Suprapubic skin (tissue), 4 donors: ENCODE measurements around the gene LMAN1. TPM values are rescaled to one million over a fixed set of nuclear protein-coding genes. Genes with fewer than 3 reads are reported as not detected.

ENCODE experiments used
- DNase-seq, 2 donors: peaks; one replicate each; pipeline ENCODE4 v3.0.0-alpha.2; 2019; ENCODE audit warnings: low spot score in 2 of 2
- H3K27ac ChIP-seq: fragments of 200-600 bp; sonication (generic); one replicate; pipeline ENCODE4 v1.5.1; 2019
- H3K27me3 ChIP-seq: fragments of 200-600 bp; sonication (generic); one replicate; pipeline ENCODE4 v1.5.1; 2019
- H3K36me3 ChIP-seq: fragments of 200-600 bp; sonication (generic); one replicate; pipeline ENCODE4 v1.5.1; 2019
- H3K4me1 ChIP-seq: fragments of 200-600 bp; sonication (generic); one replicate; pipeline ENCODE4 v1.5.1; 2019
- H3K4me3 ChIP-seq: fragments of 200-600 bp; sonication (generic); one replicate; pipeline ENCODE4 v1.5.1; 2019; ENCODE audit warnings: mild to moderate bottlenecking
- H3K9me3 ChIP-seq: fragments of 200-600 bp; sonication (generic); one replicate; pipeline ENCODE4 v1.5.1; 2019
- EP300 ChIP-seq: sonication (generic); formaldehyde crosslinking; IDR thresholded peaks from one replicate; pipeline ENCODE4 v1.6.1; 2017; ENCODE audit warnings: antibody characterized with exemption
- POLR2A ChIP-seq, 2 donors: fragments of 450-650 bp; IDR thresholded peaks; one replicate each; pipeline ENCODE4 v1.6.1; 2017; ENCODE audit warnings: antibody characterized with exemption in 2 of 2, mild to moderate bottlenecking in 2 of 2, moderate library complexity in 2 of 2
- POLR2AphosphoS5 ChIP-seq, 3 donors: sonication (generic); formaldehyde crosslinking; IDR thresholded peaks; one replicate each; pipeline ENCODE4 v1.6.1; 2017; ENCODE audit warnings: antibody characterized with exemption in 3 of 3
- WGBS: methylation state at CpG from one replicate; pipeline ENCODE4 v1.1.5; 2018; 5-methylcytosine and 5-hydroxymethylcytosine counted together
- total RNA-seq, 4 donors: library from RNA; depleted of rRNA; stranded (reverse); fragments of >200 nt; gene quantifications; one replicate each; pipeline ENCODE4 v1.1.0, GENCODE V29; 2016
- TF ChIP-seq, protein P1 (sequence below), 2 donors: fragments of 200-600 bp in 1 of 2; fragments of 450-650 bp in 1 of 2; sonication (generic) in 1 of 2; IDR thresholded peaks; one replicate each; pipeline ENCODE4 v1.5.1; 2016 to 2019; ENCODE audit warnings: antibody characterized with exemption in 2 of 2, mild to moderate bottlenecking in 1 of 2, moderate library complexity in 1 of 2

The LMAN1 gene
- total RNA-seq, 4 donors from 2014 or later = 39.8 to 61.2 (median 47.6) TPM

DNA sequence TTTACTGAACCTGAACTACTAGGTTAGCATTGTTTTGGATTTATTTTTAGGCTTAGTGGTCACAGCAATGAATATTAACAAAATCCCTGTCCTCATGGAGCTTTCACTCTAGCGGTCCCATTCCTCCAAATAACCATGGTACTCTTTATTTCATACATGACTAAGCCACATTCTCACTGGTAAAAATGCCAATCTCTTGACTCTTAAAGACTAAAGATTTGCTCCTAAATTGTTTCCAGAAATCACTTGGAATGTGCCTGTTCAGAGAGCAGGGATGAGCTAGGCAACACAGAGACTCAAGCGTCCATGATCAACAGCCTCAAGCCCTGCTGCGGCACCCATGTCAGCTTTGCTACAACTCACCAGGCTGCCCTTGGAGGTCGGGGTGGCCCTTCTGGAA lies 13.5 kb downstream of the LMAN1 start:
- Histone ChIP-seq H3K27ac (no peak overlapping the region), H3K4me1 (no peaks in the 10 kb centered on the region), H3K36me3 (peaks cover 86% of the 10 kb centered on the region), H3K9me3 (no peaks in the 10 kb centered on the region), H3K27me3 (no peaks in the 10 kb centered on the region), H3K4me3 (no peak overlapping the region)
- WGBS = 88% methylated on average over 4 of the region's 4 CpGs
- TF ChIP-seq, protein P1, sequence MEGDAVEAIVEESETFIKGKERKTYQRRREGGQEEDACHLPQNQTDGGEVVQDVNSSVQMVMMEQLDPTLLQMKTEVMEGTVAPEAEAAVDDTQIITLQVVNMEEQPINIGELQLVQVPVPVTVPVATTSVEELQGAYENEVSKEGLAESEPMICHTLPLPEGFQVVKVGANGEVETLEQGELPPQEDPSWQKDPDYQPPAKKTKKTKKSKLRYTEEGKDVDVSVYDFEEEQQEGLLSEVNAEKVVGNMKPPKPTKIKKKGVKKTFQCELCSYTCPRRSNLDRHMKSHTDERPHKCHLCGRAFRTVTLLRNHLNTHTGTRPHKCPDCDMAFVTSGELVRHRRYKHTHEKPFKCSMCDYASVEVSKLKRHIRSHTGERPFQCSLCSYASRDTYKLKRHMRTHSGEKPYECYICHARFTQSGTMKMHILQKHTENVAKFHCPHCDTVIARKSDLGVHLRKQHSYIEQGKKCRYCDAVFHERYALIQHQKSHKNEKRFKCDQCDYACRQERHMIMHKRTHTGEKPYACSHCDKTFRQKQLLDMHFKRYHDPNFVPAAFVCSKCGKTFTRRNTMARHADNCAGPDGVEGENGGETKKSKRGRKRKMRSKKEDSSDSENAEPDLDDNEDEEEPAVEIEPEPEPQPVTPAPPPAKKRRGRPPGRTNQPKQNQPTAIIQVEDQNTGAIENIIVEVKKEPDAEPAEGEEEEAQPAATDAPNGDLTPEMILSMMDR (IDR thresholded peaks at IDR 0.05) = no peak
- TF ChIP-seq EP300 (no peak), POLR2A (IDR thresholded peaks at IDR 0.05) (no peak), POLR2AphosphoS5 (IDR thresholded peaks at IDR 0.05) (no peak)
- DNase-seq = no peak

DNA sequence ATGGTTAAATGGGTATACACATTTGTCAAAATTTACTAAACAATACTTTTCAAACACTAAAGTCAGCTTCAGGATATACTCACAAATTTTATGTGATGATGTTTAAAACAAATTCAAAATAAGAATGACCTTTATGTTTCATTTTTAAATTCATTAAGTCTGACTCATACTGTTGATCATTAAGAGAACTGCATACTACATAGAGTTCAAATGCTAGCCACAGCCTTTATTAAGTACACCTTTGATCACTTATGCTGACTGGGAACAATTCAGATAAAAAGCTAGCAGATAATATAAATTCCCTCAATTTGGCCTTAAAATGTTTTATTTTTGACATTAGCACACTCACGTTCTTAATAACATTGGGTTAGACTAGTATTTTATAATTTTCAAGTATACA lies 14.1 kb downstream of the LMAN1 start:
- Histone ChIP-seq H3K27ac (no peak overlapping the region), H3K27me3 (no peaks in the 10 kb centered on the region), H3K36me3 (peaks cover 88% of the 10 kb centered on the region), H3K9me3 (no peaks in the 10 kb centered on the region), H3K4me3 (no peak overlapping the region), H3K4me1 (no peaks in the 10 kb centered on the region)
- no peak for DNase-seq
- WGBS = 0% methylated on average over 1 of the region's 1 CpG
- TF ChIP-seq, protein P1 (IDR thresholded peaks at IDR 0.05) = no peak
- TF ChIP-seq EP300 = no peak

DNA sequence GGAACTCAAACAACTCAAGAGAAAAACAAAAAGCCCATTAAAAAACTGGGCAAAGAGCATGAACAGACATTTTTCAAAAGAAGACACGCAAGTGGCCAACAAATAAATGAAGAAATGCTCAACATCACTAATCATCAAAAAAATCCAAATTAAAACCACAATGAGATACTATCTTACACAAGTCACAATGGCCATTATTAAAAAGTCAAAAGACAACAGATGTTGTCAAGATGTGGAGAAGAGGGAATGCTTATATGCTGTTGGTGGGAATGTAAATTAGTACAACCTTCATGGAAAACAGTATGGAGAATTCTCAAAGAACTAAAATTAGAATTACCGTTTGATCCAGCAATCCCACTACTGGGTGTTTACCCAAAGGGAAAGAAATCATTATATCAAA lies 15.1 kb downstream of the LMAN1 start:
- Histone ChIP-seq H3K27me3 (no peaks in the 10 kb centered on the region), H3K36me3 (peaks cover 89% of the 10 kb centered on the region), H3K4me3 (no peak overlapping the region), H3K9me3 (no peaks in the 10 kb centered on the region), H3K4me1 (no peaks in the 10 kb centered on the region), H3K27ac (no peak overlapping the region)
- DNase-seq = no peak
- WGBS = 75% methylated on average over 2 of the region's 2 CpGs
- TF ChIP-seq POLR2A (IDR thresholded peaks at IDR 0.05) (no peak), EP300 (no peak), POLR2AphosphoS5 (IDR thresholded peaks at IDR 0.05) (no peak)
- TF ChIP-seq, protein P1 (IDR thresholded peaks at IDR 0.05) = no peak

DNA sequence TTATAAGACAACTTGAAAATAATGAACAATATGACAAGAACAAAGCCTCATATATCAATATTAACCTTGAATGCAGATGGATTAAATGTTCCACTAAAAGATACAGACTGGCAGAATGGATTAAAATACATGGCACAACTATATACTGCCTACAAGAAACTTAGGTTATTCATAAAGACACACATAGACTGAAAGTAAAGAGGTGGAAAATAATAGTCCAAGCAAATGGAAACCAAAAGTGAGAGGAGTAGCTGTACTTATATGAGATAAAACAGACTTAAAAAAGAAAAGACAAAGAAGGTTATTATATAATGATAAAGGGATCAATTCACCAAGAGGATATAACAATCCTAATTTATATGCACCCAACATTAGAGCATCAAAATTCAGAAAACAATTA lies 18.2 kb downstream of the LMAN1 start:
- H3K4me3 ChIP-seq = no peak overlapping the region
- TF ChIP-seq EP300 (no peak), POLR2A (IDR thresholded peaks at IDR 0.05) (no peak), POLR2AphosphoS5 (IDR thresholded peaks at IDR 0.05) (no peak)
- TF ChIP-seq, protein P1 (IDR thresholded peaks at IDR 0.05) = no peak
- DNase-seq = no peak
- no peaks in the 10 kb centered on the region for H3K4me1 ChIP-seq
- H3K27me3 ChIP-seq = no peaks in the 10 kb centered on the region
- H3K27ac ChIP-seq = no peak overlapping the region
- H3K9me3 ChIP-seq = no peaks in the 10 kb centered on the region
- H3K36me3 ChIP-seq = peaks cover 92% of the 10 kb centered on the region

DNA sequence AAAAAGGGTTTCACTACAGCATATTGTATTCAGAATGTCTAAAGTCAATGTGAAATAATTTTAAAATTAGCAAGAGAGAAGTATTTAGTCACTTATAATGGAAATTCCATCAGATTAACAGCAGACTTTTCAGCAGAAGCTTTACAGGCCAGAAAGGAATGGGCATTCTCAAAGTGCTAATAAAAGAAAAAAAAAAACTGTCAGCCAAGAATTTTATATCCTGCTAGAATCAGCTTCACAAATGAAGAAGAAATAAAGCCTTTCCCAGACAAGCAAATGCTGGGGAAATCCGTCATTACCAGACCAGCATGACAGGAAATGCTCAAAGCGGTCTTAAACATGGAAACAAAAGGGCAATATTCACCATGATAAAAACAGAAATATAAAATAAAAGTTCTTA lies 18.8 kb downstream of the LMAN1 start:
- Histone ChIP-seq H3K4me1 (no peaks in the 10 kb centered on the region), H3K36me3 (peaks cover 91% of the 10 kb centered on the region), H3K9me3 (no peaks in the 10 kb centered on the region), H3K27me3 (no peaks in the 10 kb centered on the region), H3K4me3 (no peak overlapping the region), H3K27ac (no peak overlapping the region)
- WGBS = 85% methylated on average over 2 of the region's 2 CpGs
- no peak for TF ChIP-seq POLR2A (IDR thresholded peaks at IDR 0.05)
- TF ChIP-seq, protein P1 (IDR thresholded peaks at IDR 0.05) = no peak
- TF ChIP-seq EP300 = no peak
- TF ChIP-seq POLR2AphosphoS5 (IDR thresholded peaks at IDR 0.05) = no peak
- no peak for DNase-seq
